Lower leg skin (tissue), 3 donors: Measurements from ENCODE around the gene CA10.

Experiments
- CTCF ChIP-seq, 3 donors: fragments of 450-650 bp; IDR thresholded peaks; one replicate each; pipeline ENCODE4 v1.5.1; 2016; ENCODE audit warnings: antibody characterized with exemption in 3 of 3, mild to moderate bottlenecking in 3 of 3, moderate library complexity in 2 of 3
- POLR2A ChIP-seq, 2 donors: fragments of 450-650 bp; IDR thresholded peaks; one replicate each; pipeline ENCODE4 v1.6.1; 2016 to 2017; ENCODE audit warnings: antibody characterized with exemption in 2 of 2, mild to moderate bottlenecking in 1 of 2, moderate library complexity in 1 of 2

GRCh38 chr17:51607512-51607911, 551.0 kb downstream of the CA10 start:
- no peak for TF ChIP-seq POLR2A (IDR thresholded peaks at IDR 0.05)
- TF ChIP-seq CTCF (IDR thresholded peaks at IDR 0.05), result no peak
